Right ventricle myocardium inferior (tissue), 1 donor: ENCODE results near the gene RTN4RL1. TPM values are rescaled to one million over a fixed set of nuclear protein-coding genes. Genes with fewer than 3 reads are reported as not detected.
"Not testable (repeated sequence)": the region's sequence is repeated elsewhere in the genome, so short reads cannot be mapped to it uniquely, and the experiment has no call there.

Source experiments
- ATAC-seq: fragments of 200-7000 bp; cut with Tn5 transposase; one replicate; pipeline ENCODE4 v1.9.1; 2020; ENCODE audit warnings: mild to moderate bottlenecking, moderate library complexity
- DNase-seq: peaks from one replicate; pipeline ENCODE4 v3.0.0; 2021; ENCODE audit errors: missing footprints
- intact Hi-C: fragments of 100-400 bp; cut with DNase I; formaldehyde crosslinking; loops from one replicate; pipeline ENCODE4 v1.11.0; 2022
- total RNA-seq: library from RNA; stranded (reverse); fragmentation: NEBNext Ultra II Directional; extraction: Animal tissue kit (Norgen Biotek cat#: 25700); gene quantifications from one replicate; pipeline ENCODE4 v1.2.1, GENCODE V29; 2021
- donor health status: DM: no; HTN: yes; CAD: no; lungs with severe emphysema.

Gene RTN4RL1
- total RNA-seq, 1 donor from 2014 or later, result 3.2 TPM

- ATAC-seq, result no peak
- no peak for DNase-seq
- intact Hi-C loops, result no loop called here
Observed at GRCh38 chr17:2017274-2017941, 7.7 kb downstream of the RTN4RL1 start.

GRCh38 chr17:2016494-2016893 is 8.6 kb downstream of the RTN4RL1 start:
- no peak for ATAC-seq
- DNase-seq, result no peak
- intact Hi-C loops, result no loop called here

- intact Hi-C loops, result no loop called here
- ATAC-seq (no peak), DNase-seq (no peak)
Observed at GRCh38 chr17:2015314-2015713, 9.8 kb downstream of the RTN4RL1 start.

- DNase-seq, result no peak
- intact Hi-C loops, result no loop called here
- no peak for ATAC-seq
Observed at GRCh38 chr17:2013994-2014317, 11.2 kb downstream of the RTN4RL1 start.

GRCh38 chr17:2013220-2013993 is 11.7 kb downstream of the RTN4RL1 start:
- intact Hi-C loops, ATAC-seq, DNase-seq: not testable (repeated sequence)

- ATAC-seq, result no peak
- no peak for DNase-seq
- intact Hi-C loops, result no loop called here
Observed at GRCh38 chr17:2012499-2012898, 12.6 kb downstream of the RTN4RL1 start.

GRCh38 chr17:2011411-2012371 is 13.4 kb downstream of the RTN4RL1 start:
- ATAC-seq (no peak), DNase-seq (no peak)
- intact Hi-C loops, result no loop called here

GRCh38 chr17:2009737-2010136 is 15.4 kb downstream of the RTN4RL1 start:
- ATAC-seq, result no peak
- intact Hi-C loops, result no loop called here
- no peak for DNase-seq

GRCh38 chr17:2008332-2009126 is 16.6 kb downstream of the RTN4RL1 start:
- ATAC-seq, result no peak
- no peak for DNase-seq
- intact Hi-C loops, result no loop called here

- no peak for ATAC-seq
- DNase-seq, result no peak
- intact Hi-C loops, result no loop called here
Observed at GRCh38 chr17:2004435-2004952, 20.6 kb downstream of the RTN4RL1 start.

GRCh38 chr17:2003525-2003924 is 21.6 kb downstream of the RTN4RL1 start:
- ATAC-seq, result no peak
- intact Hi-C loops, result no loop called here
- no peak for DNase-seq

GRCh38 chr17:2002767-2003329 is 22.3 kb downstream of the RTN4RL1 start:
- intact Hi-C loops, result no loop called here
- no peak for ATAC-seq
- no peak for DNase-seq

- intact Hi-C loops, result loop anchor here (5.0 kb wide), 1 partner anchor 77 kb away; no protein-coding TSS in a partner anchor
- peak; percentile 80 for DNase-seq
- peak; percentile 87 for ATAC-seq
Observed at GRCh38 chr17:1999557-2000251, 25.4 kb downstream of the RTN4RL1 start.

- ATAC-seq, result no peak
- no peak for DNase-seq
- intact Hi-C loops, result loop anchor here (5.0 kb wide), 1 partner anchor 76 kb away; no protein-coding TSS in a partner anchor
Observed at GRCh38 chr17:1997927-1998742, 27.0 kb downstream of the RTN4RL1 start.

- ATAC-seq, result no peak
- intact Hi-C loops, result loop anchor here (5.0 kb wide), 1 partner anchor 75 kb away; no protein-coding TSS in a partner anchor
- peak; percentile 61 for DNase-seq
Observed at GRCh38 chr17:1997289-1997926, 27.7 kb downstream of the RTN4RL1 start.

- DNase-seq (peak; percentile 41), ATAC-seq (no peak)
- intact Hi-C loops, result loop anchor here (5.0 kb wide), 1 partner anchor 75 kb away; no protein-coding TSS in a partner anchor
Observed at GRCh38 chr17:1996800-1997288, 28.3 kb downstream of the RTN4RL1 start.
